Measurements from ENCODE around the gene ECM2.

- no peak for TF ChIP-seq CTCF (IDR thresholded peaks at IDR 0.05)
- no peak for TF ChIP-seq POLR2A (IDR thresholded peaks at IDR 0.05)
- no peak for TF ChIP-seq POLR2AphosphoS5 (IDR thresholded peaks at IDR 0.05; ENCODE audit: insufficient read depth in 1 of 2, low read depth in 1 of 2)
Observed at GRCh38 chr9:92524881-92525280, 10.9 kb downstream of the ECM2 start.
